ENCODE measurements around the gene FMN1. TPM values are rescaled to one million over a fixed set of nuclear protein-coding genes. Genes with fewer than 3 reads are reported as not detected.

Gene FMN1
- polyA plus RNA-seq, 2 donors = 1.0 to 2.1 TPM

DNA sequence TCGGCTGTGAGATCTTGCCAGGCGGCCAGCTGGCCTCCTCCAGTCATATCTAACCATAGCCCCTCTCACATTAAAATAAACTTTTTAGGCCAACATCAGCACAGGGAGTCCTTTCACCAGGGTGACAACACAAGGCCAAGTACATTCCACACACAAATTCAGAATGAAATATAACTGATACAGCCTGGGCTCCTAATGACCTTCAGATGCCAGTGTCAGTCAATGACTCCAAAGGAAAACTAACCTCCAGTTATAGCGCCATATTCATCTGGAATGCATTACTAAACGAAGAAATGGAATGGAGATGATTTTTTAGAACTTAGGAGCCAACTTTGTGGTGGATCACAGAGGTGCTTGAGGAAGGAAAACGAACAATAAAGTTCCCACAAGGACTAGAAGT, 271.3 kb downstream of the FMN1 start:
- WGBS, 2 donors = 86 to 91% methylated on average over 5 of the region's 5 CpGs
- Histone ChIP-seq H3K27ac (ENCODE audit: low read depth in 2 of 2, low read length in 1 of 2) (no peak overlapping the region), H3K4me1 (ENCODE audit: control insufficient read depth in 2 of 2, insufficient read depth in 2 of 2, low read length in 1 of 2) (no peaks in the 10 kb centered on the region), H3K4me3 (ENCODE audit: low read depth in 1 of 2, low read length in 2 of 2) (no peak overlapping the region), H3K27me3 (ENCODE audit: control insufficient read depth in 1 of 2, insufficient read depth in 2 of 2, low read length in 2 of 2) (no peaks in the 10 kb centered on the region), H3K36me3 (ENCODE audit: control insufficient read depth in 2 of 2, insufficient read depth in 2 of 2, low read length in 1 of 2) (no peaks in the 10 kb centered on the region), H3K9me3 (ENCODE audit: control insufficient read depth in 2 of 2, insufficient read depth in 1 of 2, low read depth in 1 of 2, low read length in 1 of 2) (no peaks in the 10 kb centered on the region)

DNA sequence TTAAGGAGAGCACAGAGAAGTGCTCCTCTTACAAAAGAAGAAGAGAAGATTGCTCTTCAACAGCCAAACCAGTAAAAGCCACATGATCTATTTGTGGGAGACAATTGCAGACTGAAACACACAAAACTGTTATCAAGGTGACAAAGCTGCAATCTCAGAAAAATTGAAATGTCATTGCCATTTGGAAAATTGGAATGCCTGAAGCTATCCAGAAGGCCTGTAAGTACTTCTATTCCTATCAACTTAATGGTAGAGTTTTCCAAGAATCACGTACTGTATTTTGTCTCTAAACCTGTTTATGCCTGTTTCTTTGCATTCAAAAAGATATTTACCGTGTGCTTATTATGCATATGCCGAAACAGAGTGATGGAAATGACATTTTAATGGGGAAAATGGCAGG, 272.0 kb downstream of the FMN1 start:
- Histone ChIP-seq H3K9me3 (ENCODE audit: control insufficient read depth in 2 of 2, insufficient read depth in 1 of 2, low read depth in 1 of 2, low read length in 1 of 2) (no peaks in the 10 kb centered on the region), H3K27me3 (ENCODE audit: control insufficient read depth in 1 of 2, insufficient read depth in 2 of 2, low read length in 2 of 2) (no peaks in the 10 kb centered on the region), H3K27ac (ENCODE audit: low read depth in 2 of 2, low read length in 1 of 2) (no peak overlapping the region), H3K36me3 (ENCODE audit: control insufficient read depth in 2 of 2, insufficient read depth in 2 of 2, low read length in 1 of 2) (no peaks in the 10 kb centered on the region), H3K4me3 (ENCODE audit: low read depth in 1 of 2, low read length in 2 of 2) (no peak overlapping the region), H3K4me1 (ENCODE audit: control insufficient read depth in 2 of 2, insufficient read depth in 2 of 2, low read length in 1 of 2) (no peaks in the 10 kb centered on the region)
- WGBS, 2 donors = 69 to 76% methylated on average over 3 of the region's 3 CpGs

DNA sequence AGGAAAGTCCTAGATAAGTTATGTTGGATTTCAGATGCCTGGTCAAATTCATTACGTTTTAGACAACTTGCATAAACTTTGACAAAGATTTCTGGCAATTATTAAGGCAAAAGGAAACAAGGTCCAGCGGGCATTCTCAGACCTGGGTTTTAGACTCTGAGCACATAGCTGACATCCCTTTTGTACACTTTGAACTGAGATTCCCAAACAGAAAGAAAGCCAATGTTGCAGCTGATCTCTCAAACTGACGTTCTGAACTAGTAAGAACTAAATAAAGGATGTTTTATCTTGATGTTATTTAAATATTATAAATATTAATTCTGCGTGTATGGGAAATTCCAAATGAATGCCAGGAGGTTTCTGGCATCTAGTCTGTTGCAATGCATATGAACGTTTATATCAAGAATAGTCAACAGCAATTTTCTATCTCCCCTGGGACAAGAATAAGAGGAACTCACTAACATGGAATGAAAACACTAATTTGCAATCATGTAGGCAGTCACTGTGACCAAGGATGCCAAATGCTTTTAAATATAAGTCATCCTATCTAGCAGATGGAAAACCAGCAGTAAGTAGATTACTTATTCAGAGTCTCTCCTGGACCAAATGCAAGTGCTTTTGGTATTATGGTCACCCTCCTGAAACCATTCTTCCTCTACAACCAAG, 274.6 kb downstream of the FMN1 start:
- Histone ChIP-seq H3K4me3 (ENCODE audit: low read depth in 1 of 2, low read length in 2 of 2) (no peak overlapping the region), H3K9me3 (ENCODE audit: control insufficient read depth in 2 of 2, insufficient read depth in 1 of 2, low read depth in 1 of 2, low read length in 1 of 2) (no peaks in the 10 kb centered on the region), H3K27me3 (ENCODE audit: control insufficient read depth in 1 of 2, insufficient read depth in 2 of 2, low read length in 2 of 2) (no peaks in the 10 kb centered on the region), H3K4me1 (ENCODE audit: control insufficient read depth in 2 of 2, insufficient read depth in 2 of 2, low read length in 1 of 2) (no peaks in the 10 kb centered on the region), H3K36me3 (ENCODE audit: control insufficient read depth in 2 of 2, insufficient read depth in 2 of 2, low read length in 1 of 2) (no peaks in the 10 kb centered on the region), H3K27ac (ENCODE audit: low read depth in 2 of 2, low read length in 1 of 2) (no peak overlapping the region)
- WGBS, 2 donors = 56 to 58% methylated on average over 5 of the region's 5 CpGs

DNA sequence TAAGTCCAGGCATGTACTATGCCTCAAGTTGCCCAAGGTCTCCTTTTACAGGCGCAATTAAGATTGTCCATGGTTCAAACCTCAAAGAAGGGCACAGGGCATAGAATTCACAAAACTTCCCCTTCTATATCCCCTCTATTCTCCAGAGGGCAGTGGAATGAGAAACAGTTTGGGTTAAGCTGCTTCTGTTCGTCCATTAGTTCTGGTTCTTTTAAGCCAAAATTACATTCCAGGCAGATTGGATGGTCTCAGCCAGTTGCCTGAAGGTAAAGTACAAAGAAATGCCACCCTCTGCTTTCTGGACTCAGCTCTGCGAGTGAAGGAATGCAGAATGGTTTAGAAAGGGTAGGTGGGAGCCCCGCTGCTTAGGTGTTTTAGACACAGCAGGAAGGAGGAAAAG, 276.0 kb downstream of the FMN1 start:
- Histone ChIP-seq H3K36me3 (ENCODE audit: control insufficient read depth in 2 of 2, insufficient read depth in 2 of 2, low read length in 1 of 2) (no peaks in the 10 kb centered on the region), H3K27me3 (ENCODE audit: control insufficient read depth in 1 of 2, insufficient read depth in 2 of 2, low read length in 2 of 2) (no peaks in the 10 kb centered on the region), H3K4me3 (ENCODE audit: low read depth in 1 of 2, low read length in 2 of 2) (no peak overlapping the region), H3K4me1 (ENCODE audit: control insufficient read depth in 2 of 2, insufficient read depth in 2 of 2, low read length in 1 of 2) (no peaks in the 10 kb centered on the region), H3K9me3 (ENCODE audit: control insufficient read depth in 2 of 2, insufficient read depth in 1 of 2, low read depth in 1 of 2, low read length in 1 of 2) (no peaks in the 10 kb centered on the region), H3K27ac (ENCODE audit: low read depth in 2 of 2, low read length in 1 of 2) (no peak overlapping the region)
- WGBS, 2 donors = 61 to 65% methylated on average over 4 of the region's 4 CpGs

DNA sequence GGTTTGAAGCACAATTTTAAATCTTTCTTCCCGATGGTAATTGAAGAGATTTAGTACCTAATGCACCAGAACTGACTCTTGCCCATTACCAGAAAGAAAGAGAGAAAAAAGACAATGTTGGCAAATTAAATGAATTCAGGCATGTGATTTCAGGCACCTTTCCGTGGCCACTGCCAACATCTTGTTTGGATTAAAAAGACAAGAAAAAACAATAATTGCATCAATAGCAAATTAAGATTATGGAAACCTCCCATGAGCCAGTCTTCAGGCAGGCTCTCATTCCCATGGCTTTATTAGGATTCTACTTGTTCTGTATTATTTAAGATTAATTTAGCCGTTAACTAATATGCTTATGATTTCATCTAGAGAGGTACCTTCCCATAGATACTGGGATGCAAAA, 283.7 kb downstream of the FMN1 start:
- Histone ChIP-seq H3K27ac (ENCODE audit: low read depth in 2 of 2, low read length in 1 of 2) (no peak overlapping the region), H3K4me1 (ENCODE audit: control insufficient read depth in 2 of 2, insufficient read depth in 2 of 2, low read length in 1 of 2) (no peaks in the 10 kb centered on the region), H3K27me3 (ENCODE audit: control insufficient read depth in 1 of 2, insufficient read depth in 2 of 2, low read length in 2 of 2) (no peaks in the 10 kb centered on the region), H3K9me3 (ENCODE audit: control insufficient read depth in 2 of 2, insufficient read depth in 1 of 2, low read depth in 1 of 2, low read length in 1 of 2) (no peaks in the 10 kb centered on the region), H3K36me3 (ENCODE audit: control insufficient read depth in 2 of 2, insufficient read depth in 2 of 2, low read length in 1 of 2) (no peaks in the 10 kb centered on the region), H3K4me3 (ENCODE audit: low read depth in 1 of 2, low read length in 2 of 2) (no peak overlapping the region)
- 86 to 91% methylated on average over 3 of the region's 3 CpGs for WGBS, 2 donors

DNA sequence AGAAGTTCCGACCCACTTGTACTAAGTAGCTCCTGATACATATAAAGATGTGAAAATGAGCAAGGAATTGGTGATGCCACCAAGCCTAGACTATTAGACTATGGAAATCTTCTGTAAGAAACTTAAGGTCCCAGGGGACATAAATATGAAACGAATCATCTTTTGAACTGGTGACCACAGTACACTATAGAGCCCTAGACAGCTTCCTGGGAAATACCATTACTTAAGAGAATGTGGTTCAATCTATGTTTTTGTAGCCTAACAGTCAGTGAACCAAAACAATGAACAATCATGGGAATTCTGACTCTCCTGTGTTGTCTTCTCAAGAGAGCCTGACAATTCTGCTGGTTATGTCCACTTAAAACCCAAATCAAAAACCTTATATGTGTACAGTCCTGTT, 285.1 kb downstream of the FMN1 start:
- no peaks in the 10 kb centered on the region for H3K4me1 ChIP-seq (ENCODE audit: control insufficient read depth in 2 of 2, insufficient read depth in 2 of 2, low read length in 1 of 2)
- H3K4me3 ChIP-seq (ENCODE audit: low read depth in 1 of 2, low read length in 2 of 2) = no peak overlapping the region
- H3K36me3 ChIP-seq (ENCODE audit: control insufficient read depth in 2 of 2, insufficient read depth in 2 of 2, low read length in 1 of 2) = no peaks in the 10 kb centered on the region
- H3K27ac ChIP-seq (ENCODE audit: low read depth in 2 of 2, low read length in 1 of 2) = no peak overlapping the region
- H3K9me3 ChIP-seq (ENCODE audit: control insufficient read depth in 2 of 2, insufficient read depth in 1 of 2, low read depth in 1 of 2, low read length in 1 of 2) = no peaks in the 10 kb centered on the region
- H3K27me3 ChIP-seq (ENCODE audit: control insufficient read depth in 1 of 2, insufficient read depth in 2 of 2, low read length in 2 of 2) = no peaks in the 10 kb centered on the region
- 89 to 93% methylated on average over 2 of the region's 2 CpGs for whole genome bisulfite sequencing, 2 donors

DNA sequence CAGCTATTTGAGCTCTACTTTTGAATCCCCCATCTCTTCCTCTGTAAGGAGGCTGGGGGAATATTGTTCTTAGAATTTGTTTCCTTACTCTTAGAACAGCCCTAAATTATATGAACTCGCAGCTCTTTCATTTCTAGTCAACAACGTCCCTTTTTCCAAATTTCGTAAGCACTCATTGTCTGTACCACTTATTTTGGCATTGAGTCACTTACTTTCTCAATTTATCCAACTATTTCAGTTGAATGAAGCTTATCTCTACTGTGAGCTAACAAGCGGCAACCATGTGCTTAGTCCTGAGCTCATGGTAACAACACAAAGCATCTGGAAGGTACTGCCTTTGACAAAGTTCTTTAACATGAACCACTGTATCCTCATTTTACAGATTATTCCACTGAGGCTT, 285.6 kb downstream of the FMN1 start:
- H3K27me3 ChIP-seq (ENCODE audit: control insufficient read depth in 1 of 2, insufficient read depth in 2 of 2, low read length in 2 of 2) = no peaks in the 10 kb centered on the region
- H3K27ac ChIP-seq (ENCODE audit: low read depth in 2 of 2, low read length in 1 of 2) = no peak overlapping the region
- H3K9me3 ChIP-seq (ENCODE audit: control insufficient read depth in 2 of 2, insufficient read depth in 1 of 2, low read depth in 1 of 2, low read length in 1 of 2) = no peaks in the 10 kb centered on the region
- no peak overlapping the region for H3K4me3 ChIP-seq (ENCODE audit: low read depth in 1 of 2, low read length in 2 of 2)
- no peaks in the 10 kb centered on the region for H3K36me3 ChIP-seq (ENCODE audit: control insufficient read depth in 2 of 2, insufficient read depth in 2 of 2, low read length in 1 of 2)
- no peaks in the 10 kb centered on the region for H3K4me1 ChIP-seq (ENCODE audit: control insufficient read depth in 2 of 2, insufficient read depth in 2 of 2, low read length in 1 of 2)
- 82 to 85% methylated on average over 4 of the region's 4 CpGs for WGBS, 2 donors

DNA sequence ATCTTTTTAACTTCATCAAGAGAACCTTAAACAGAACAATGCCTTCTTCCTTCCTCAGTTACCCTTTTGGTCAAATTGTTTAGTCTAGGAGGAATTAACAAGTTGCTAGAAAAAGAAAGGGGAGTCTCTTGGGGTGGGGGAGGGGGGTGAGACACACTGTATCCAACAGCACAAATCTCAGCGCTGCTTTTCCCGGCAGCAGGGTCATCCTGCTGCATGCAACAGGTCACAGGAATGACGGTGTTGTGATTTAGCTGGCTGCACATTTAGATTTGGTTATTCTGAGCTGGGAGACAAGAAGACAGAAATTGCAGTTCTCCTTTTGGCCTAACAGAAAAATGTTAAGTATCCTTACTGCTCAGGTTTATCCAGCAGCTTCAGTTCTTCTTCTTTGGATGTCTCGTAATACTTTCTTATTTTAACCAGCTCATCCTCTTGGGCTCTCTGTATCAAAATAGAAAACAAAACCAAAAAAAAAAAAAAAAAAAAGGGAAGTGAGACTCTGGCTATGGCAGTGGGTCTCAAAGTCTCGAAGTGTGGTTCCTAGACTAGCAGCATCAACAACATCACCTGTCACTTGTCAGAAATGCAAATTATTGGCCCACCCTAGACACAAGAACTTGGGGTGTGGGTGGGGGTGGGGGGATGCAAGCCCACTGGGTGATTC, 286.2 kb downstream of the FMN1 start:
- Histone ChIP-seq H3K4me1 (ENCODE audit: control insufficient read depth in 2 of 2, insufficient read depth in 2 of 2, low read length in 1 of 2) (no peaks in the 10 kb centered on the region), H3K4me3 (ENCODE audit: low read depth in 1 of 2, low read length in 2 of 2) (no peak overlapping the region), H3K9me3 (ENCODE audit: control insufficient read depth in 2 of 2, insufficient read depth in 1 of 2, low read depth in 1 of 2, low read length in 1 of 2) (no peaks in the 10 kb centered on the region), H3K36me3 (ENCODE audit: control insufficient read depth in 2 of 2, insufficient read depth in 2 of 2, low read length in 1 of 2) (no peaks in the 10 kb centered on the region), H3K27ac (ENCODE audit: low read depth in 2 of 2, low read length in 1 of 2) (no peak overlapping the region), H3K27me3 (ENCODE audit: control insufficient read depth in 1 of 2, insufficient read depth in 2 of 2, low read length in 2 of 2) (no peaks in the 10 kb centered on the region)
- 44 to 57% methylated on average over 5 of the region's 5 CpGs for WGBS, 2 donors

DNA sequence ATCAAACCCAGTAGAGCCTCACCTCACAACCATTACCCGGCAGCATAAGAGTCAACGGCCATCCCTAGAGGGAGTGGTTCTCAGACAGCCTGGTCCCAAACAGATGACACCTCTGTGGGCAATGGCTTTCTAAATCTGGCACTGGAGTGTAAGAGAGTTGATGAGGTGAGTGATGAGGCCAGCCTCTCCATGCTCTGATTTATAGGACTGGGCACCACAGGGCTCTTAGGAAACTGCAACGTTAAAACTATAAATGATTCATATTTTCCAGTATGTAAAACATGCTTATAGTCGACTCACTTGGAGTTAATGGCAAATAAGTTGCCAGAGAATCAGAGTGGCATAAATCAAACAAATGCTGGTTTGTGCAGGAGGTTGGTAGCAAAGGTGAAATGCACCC, 289.0 kb downstream of the FMN1 start:
- Histone ChIP-seq H3K27ac (ENCODE audit: low read depth in 2 of 2, low read length in 1 of 2) (no peak overlapping the region), H3K9me3 (ENCODE audit: control insufficient read depth in 2 of 2, insufficient read depth in 1 of 2, low read depth in 1 of 2, low read length in 1 of 2) (no peaks in the 10 kb centered on the region), H3K4me3 (ENCODE audit: low read depth in 1 of 2, low read length in 2 of 2) (no peak overlapping the region), H3K27me3 (ENCODE audit: control insufficient read depth in 1 of 2, insufficient read depth in 2 of 2, low read length in 2 of 2) (no peaks in the 10 kb centered on the region), H3K4me1 (ENCODE audit: control insufficient read depth in 2 of 2, insufficient read depth in 2 of 2, low read length in 1 of 2) (no peaks in the 10 kb centered on the region), H3K36me3 (ENCODE audit: control insufficient read depth in 2 of 2, insufficient read depth in 2 of 2, low read length in 1 of 2) (no peaks in the 10 kb centered on the region)
- WGBS, 2 donors = 85% methylated on average over 4 of the region's 4 CpGs

DNA sequence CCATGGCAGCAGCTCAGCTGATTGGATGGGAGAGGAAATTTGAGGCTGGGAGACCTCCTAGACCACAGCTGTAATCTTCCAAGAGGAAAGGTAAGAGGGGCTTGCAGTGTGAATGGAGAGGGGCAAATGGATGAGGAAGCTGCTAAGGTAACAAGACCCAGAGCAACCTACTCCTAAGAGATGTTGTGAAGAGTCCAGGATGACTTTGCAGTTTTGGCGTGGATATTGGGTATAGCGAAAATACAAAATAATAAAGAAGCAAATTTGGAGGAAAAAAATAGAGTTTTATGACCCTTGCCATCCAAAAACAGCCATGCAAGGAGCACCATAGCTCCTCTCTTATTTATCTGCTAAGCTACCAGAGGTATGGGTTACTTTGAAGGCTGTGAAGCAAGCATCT, 290.1 kb downstream of the FMN1 start:
- H3K36me3 ChIP-seq (ENCODE audit: control insufficient read depth in 2 of 2, insufficient read depth in 2 of 2, low read length in 1 of 2) = no peaks in the 10 kb centered on the region

More for the DNA sequence above, 290.1 kb downstream of the FMN1 start:
- H3K27me3 ChIP-seq (ENCODE audit: control insufficient read depth in 1 of 2, insufficient read depth in 2 of 2, low read length in 2 of 2) = no peaks in the 10 kb centered on the region
- no peak overlapping the region for H3K27ac ChIP-seq (ENCODE audit: low read depth in 2 of 2, low read length in 1 of 2)
- no peak overlapping the region for H3K4me3 ChIP-seq (ENCODE audit: low read depth in 1 of 2, low read length in 2 of 2)
- no peaks in the 10 kb centered on the region for H3K4me1 ChIP-seq (ENCODE audit: control insufficient read depth in 2 of 2, insufficient read depth in 2 of 2, low read length in 1 of 2)
- no peaks in the 10 kb centered on the region for H3K9me3 ChIP-seq (ENCODE audit: control insufficient read depth in 2 of 2, insufficient read depth in 1 of 2, low read depth in 1 of 2, low read length in 1 of 2)
- WGBS, 2 donors = 87% methylated on average over 2 of the region's 2 CpGs

Data from esophagus (tissue), 2 donors.